HEK293T (cell line): Measurements from ENCODE around the gene HMGB3.
"Not testable (repeated sequence)": the region's sequence is repeated elsewhere in the genome, so short reads cannot be mapped to it uniquely, and the experiment has no call there.

Experiments used
- CTCF ChIA-PET: fragments of 350-600 bp; formaldehyde crosslinking; extraction: SDS; loops from one replicate; lab custom pipeline; 2021; ENCODE audit warnings: antibody characterized with exemption, inconsistent platforms; lab: Yijun Ruan, JAX
- POLR2A ChIA-PET: fragments of 350-600 bp; formaldehyde crosslinking; extraction: SDS; loops from one replicate; lab custom pipeline; 2020; ENCODE audit warnings: antibody characterized with exemption, inconsistent platforms; lab: Yijun Ruan, JAX
- DNase-seq: peaks from one replicate; pipeline ENCODE4 v3.0.0; 2012; ENCODE audit warnings: mixed read lengths; ENCODE audit errors: extremely low spot score
- ARNT ChIP-seq: fragments of 450-650 bp; IDR thresholded peaks from 2 replicates; pipeline ENCODE4 v1.6.1; 2017; ENCODE audit warnings: mild to moderate bottlenecking
- BHLHE40 ChIP-seq: fragments of 450-650 bp; IDR thresholded peaks from 2 replicates; pipeline ENCODE4 v1.6.1; 2016; ENCODE audit warnings: mild to moderate bottlenecking, moderate library complexity, borderline replicate concordance
- CTBP1 ChIP-seq: fragments of 450-650 bp; IDR thresholded peaks from 2 replicates; pipeline ENCODE4 v1.6.1; 2016; ENCODE audit warnings: borderline replicate concordance
- ELF4 ChIP-seq: fragments of 450-650 bp; IDR thresholded peaks from 2 replicates; pipeline ENCODE4 v1.6.1; 2017; ENCODE audit warnings: antibody characterized with exemption
- FOXA1 ChIP-seq: fragments of 450-650 bp; IDR thresholded peaks from 2 replicates; pipeline ENCODE4 v1.6.1; 2016; ENCODE audit warnings: mild to moderate bottlenecking
- FOXK2 ChIP-seq: fragments of 450-650 bp; IDR thresholded peaks from 2 replicates; pipeline ENCODE4 v1.6.1; 2016; ENCODE audit warnings: mild to moderate bottlenecking
- FOXM1 ChIP-seq: fragments of 450-650 bp; IDR thresholded peaks from 2 replicates; pipeline ENCODE4 v1.6.1; 2017; ENCODE audit warnings: mild to moderate bottlenecking, borderline replicate concordance
- HDGF ChIP-seq: fragments of 450-650 bp; IDR thresholded peaks from 2 replicates; pipeline ENCODE4 v1.6.1; 2017; ENCODE audit warnings: antibody characterized with exemption, borderline replicate concordance
- L3MBTL2 ChIP-seq: fragments of 450-650 bp; conservative IDR thresholded peaks from 2 replicates; pipeline ENCODE4 v1.6.1; 2016; ENCODE audit warnings: mild to moderate bottlenecking
- LEF1 ChIP-seq: fragments of 450-650 bp; IDR thresholded peaks from 2 replicates; pipeline ENCODE4 v1.6.1; 2017; ENCODE audit warnings: mild to moderate bottlenecking, borderline replicate concordance
- NFRKB ChIP-seq: fragments of 450-650 bp; IDR thresholded peaks from 2 replicates; pipeline ENCODE4 v1.6.1; 2016; ENCODE audit warnings: mild to moderate bottlenecking, moderate library complexity
- PKNOX1 ChIP-seq: fragments of 450-650 bp; IDR thresholded peaks from 2 replicates; pipeline ENCODE4 v1.6.1; 2016
- SP1 ChIP-seq: fragments of 450-650 bp; IDR thresholded peaks from 2 replicates; pipeline ENCODE4 v1.6.1; 2017
- SUZ12 ChIP-seq: fragments of 450-650 bp; IDR thresholded peaks from 2 replicates; pipeline ENCODE4 v1.6.1; 2016; ENCODE audit warnings: mild to moderate bottlenecking
- TARDBP ChIP-seq: fragments of 450-650 bp; IDR thresholded peaks from 2 replicates; pipeline ENCODE4 v1.6.1; 2016
- ZNF384 ChIP-seq: fragments of 450-650 bp; IDR thresholded peaks from 2 replicates; pipeline ENCODE4 v1.6.1; 2016

Gene HMGB3

GRCh38 chrX:150959557-150959956 is 23.6 kb upstream of the HMGB3 start:
- ChIA-PET POLR2A (no interaction called here), CTCF (no interaction called here)
- DNase-seq: no peak
- no peak for TF ChIP-seq ZNF384

DNA sequence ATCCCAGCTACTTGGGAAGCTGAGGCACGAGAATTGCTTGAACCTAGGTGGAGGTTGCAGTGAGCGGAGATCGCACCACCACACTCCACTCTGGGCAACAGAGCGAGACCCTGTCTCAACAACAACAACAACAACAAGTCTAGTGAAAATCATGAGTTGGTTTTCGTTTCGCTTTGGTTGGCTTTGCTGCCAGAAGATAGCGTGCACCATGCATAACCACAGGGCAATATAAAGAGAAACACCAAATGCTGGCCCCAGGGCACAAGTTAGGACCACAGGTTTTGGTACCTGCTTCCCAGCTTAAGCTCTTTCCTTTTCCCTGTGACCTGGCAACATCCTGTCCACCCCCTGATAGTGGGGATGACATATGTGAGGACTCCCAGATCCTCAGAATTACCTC is 21.5 kb upstream of the HMGB3 start:
- ChIA-PET POLR2A (no interaction called here), CTCF (no interaction called here)
- DNase-seq: no peak
- TF ChIP-seq SP1 (no peak), NFRKB (no peak), ELF4 (no peak), CTBP1 (no peak), FOXA1 (no peak), SUZ12 (no peak), PKNOX1 (no peak)

GRCh38 chrX:150964416-150964815 is 18.7 kb upstream of the HMGB3 start:
- DNase-seq, CTCF ChIA-PET, POLR2A ChIA-PET: not testable (repeated sequence)

GRCh38 chrX:150966235-150966634 is 16.9 kb upstream of the HMGB3 start:
- ChIA-PET POLR2A (no interaction called here), CTCF (no interaction called here)
- no peak for DNase-seq
- TF ChIP-seq ELF4 (no peak), HDGF (no peak), SUZ12 (no peak), TARDBP (no peak), SP1 (no peak), LEF1 (no peak), NFRKB (no peak), FOXM1 (no peak)

DNA sequence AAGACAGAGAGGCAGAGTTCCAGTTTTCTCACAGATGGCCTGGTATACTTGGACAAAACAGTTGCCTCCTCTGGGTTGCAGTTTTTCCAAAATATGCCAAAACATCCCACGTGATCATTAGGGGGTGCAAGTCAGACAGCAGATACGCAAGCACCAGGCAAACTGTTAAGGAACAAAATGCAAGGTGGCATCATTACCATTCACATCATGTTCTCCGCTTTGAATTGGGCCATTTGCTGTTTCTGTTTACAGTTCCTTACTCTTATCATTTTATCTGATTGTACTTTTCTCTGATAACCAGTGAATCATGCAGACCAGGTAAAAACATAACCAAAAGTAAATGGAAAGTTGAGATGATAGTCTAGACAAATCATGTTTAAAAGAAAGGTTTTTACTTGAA is 16.4 kb upstream of the HMGB3 start:
- ChIA-PET CTCF (no interaction called here), POLR2A (no interaction called here)
- TF ChIP-seq L3MBTL2 (no peak), HDGF (no peak), SUZ12 (no peak), BHLHE40 (no peak), LEF1 (no peak), PKNOX1 (no peak)
- DNase-seq: no peak

GRCh38 chrX:150967786-150968185 is 15.3 kb upstream of the HMGB3 start:
- CTCF ChIA-PET: no interaction called here
- no peak for DNase-seq
- POLR2A ChIA-PET: no interaction called here
- TF ChIP-seq TARDBP (no peak), NFRKB (no peak), ELF4 (no peak), SUZ12 (no peak), CTBP1 (no peak), FOXM1 (no peak), PKNOX1 (no peak)

DNA sequence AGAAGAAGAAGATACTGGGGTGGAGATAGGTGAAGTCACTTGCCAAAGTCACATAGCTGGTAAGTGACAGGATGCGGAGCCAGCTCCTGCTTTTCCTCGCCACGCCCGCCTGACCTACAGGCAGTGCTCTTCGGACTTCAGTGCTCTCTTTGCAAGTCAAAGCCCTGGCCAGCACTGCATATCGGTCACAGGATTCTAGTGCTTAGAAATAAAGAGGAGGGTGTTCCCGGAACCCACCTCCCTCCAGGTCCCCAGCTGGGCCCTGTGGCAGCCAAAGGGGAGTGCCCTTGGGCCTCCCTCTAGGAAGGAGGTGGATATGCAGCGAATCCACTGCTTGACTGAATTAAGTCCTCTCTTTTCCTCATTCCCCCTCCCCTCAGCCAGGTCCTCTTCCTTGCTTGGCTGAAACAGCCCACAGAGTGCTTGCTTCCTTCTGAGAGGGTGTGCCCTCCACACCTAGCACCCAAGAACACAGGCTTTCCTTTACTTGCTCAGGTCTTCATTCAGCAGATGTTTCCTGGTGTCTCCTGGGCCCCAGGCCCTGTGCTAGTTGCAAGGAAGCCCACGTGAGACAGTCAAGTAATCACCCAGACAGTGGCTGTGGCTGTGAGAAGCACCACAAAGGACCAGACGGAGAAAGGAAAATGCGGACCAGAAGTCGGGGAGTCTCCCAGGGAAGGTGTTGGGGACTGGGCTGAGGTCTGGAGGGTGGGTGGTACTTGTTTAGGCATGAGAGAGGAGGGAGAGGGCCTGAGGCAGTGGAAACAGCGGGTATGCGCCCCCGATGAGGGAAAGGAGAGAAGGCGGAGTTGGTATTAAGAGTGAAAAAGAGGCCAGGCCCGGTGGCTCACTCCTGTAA is 14.0 kb upstream of the HMGB3 start:
- TF ChIP-seq HDGF (no peak), SUZ12 (no peak), BHLHE40 (no peak), NFRKB (no peak), CTBP1 (no peak), ZNF384 (no peak), ELF4 (no peak), L3MBTL2 (no peak), FOXM1 (no peak), FOXA1 (no peak), PKNOX1 (no peak), ARNT (no peak), FOXK2 (no peak), LEF1 (no peak), SP1 (no peak), TARDBP (no peak)
- no peak for DNase-seq
- ChIA-PET POLR2A (no interaction called here), CTCF (no interaction called here)
